Measurements from ENCODE around the gene THSD7A.

THSD7A gene

DNA sequence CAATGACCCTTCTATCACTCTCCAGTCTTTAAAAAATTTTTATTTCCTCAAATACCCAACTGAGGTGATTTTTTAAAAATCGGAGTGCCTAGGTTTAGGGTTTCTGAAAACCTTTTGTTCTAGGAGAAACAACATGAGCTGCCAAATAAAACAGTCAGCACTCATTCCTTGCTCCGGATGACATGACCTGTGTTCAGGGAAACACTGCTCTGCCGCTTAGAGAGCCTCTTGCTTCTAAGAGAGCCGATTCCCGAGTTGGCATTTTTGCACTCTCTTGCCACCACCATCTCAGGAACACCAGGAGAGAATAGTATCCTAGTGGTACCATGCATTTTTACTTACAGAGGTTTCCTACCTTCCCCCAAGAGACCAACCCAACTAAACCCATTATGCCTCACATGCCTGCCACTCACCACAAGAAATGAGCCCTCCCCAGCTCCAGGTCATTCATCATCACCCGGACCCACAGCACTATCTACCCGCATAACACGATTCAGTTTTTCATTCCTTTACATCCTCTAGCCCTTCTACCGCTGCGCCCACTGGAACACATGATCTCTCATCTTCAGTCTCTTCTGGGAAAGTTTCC, 365.4 kb downstream of the THSD7A start:
- no peak for DNase-seq (ENCODE audit: low read depth)
- TF ChIP-seq, protein P1, sequence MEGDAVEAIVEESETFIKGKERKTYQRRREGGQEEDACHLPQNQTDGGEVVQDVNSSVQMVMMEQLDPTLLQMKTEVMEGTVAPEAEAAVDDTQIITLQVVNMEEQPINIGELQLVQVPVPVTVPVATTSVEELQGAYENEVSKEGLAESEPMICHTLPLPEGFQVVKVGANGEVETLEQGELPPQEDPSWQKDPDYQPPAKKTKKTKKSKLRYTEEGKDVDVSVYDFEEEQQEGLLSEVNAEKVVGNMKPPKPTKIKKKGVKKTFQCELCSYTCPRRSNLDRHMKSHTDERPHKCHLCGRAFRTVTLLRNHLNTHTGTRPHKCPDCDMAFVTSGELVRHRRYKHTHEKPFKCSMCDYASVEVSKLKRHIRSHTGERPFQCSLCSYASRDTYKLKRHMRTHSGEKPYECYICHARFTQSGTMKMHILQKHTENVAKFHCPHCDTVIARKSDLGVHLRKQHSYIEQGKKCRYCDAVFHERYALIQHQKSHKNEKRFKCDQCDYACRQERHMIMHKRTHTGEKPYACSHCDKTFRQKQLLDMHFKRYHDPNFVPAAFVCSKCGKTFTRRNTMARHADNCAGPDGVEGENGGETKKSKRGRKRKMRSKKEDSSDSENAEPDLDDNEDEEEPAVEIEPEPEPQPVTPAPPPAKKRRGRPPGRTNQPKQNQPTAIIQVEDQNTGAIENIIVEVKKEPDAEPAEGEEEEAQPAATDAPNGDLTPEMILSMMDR (conservative IDR thresholded peaks at IDR 0.05; ENCODE audit: low read depth, low read length) = no peak
- H3K4me3 ChIP-seq (ENCODE audit: low read length) = no peak overlapping the region

DNA sequence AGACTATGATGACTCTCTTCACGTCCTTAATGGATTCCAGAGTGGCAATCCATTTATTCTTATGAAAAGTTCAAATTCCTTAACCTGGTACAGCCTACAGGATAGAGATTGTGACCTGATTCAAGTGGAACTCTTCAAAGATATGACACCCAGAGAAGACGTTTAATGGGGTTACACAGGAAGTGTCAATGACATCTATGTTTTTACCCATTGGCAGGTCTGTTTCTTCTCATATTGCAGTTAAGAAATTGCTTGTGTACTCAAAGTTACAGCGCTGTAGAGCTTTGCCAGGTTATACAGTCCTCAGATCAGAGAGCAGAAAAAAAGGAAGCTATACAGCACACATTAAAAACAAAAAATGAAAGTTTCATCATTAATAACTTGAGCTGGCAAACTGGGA, 367.4 kb downstream of the THSD7A start:
- DNase-seq (ENCODE audit: low read depth) = no peak
- no peak overlapping the region for H3K4me3 ChIP-seq (ENCODE audit: low read length)
- TF ChIP-seq, protein P1 (conservative IDR thresholded peaks at IDR 0.05; ENCODE audit: low read depth, low read length) = no peak

DNA sequence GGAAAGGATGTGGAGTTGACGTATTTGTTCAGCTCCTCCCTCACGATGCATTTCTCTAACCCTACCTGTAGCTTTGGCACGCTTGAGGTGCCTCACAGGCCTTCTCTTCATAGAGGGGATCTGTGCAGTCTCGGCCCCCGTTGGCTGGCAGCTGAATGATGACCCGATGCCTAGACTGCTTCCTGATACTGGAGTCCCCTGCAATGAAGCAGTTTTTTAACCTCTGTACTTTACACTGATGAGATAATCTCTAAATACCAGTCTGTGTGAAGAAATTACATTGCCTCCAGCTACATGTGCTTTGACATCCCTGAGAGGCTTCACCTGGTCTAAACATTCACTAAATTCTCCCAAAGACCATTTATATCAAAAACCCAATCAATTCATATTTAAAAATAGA, 370.1 kb downstream of the THSD7A start:
- TF ChIP-seq, protein P1 (conservative IDR thresholded peaks at IDR 0.05; ENCODE audit: low read depth, low read length) = no peak
- no peak for DNase-seq (ENCODE audit: low read depth)
- no peak overlapping the region for H3K4me3 ChIP-seq (ENCODE audit: low read length)

DNA sequence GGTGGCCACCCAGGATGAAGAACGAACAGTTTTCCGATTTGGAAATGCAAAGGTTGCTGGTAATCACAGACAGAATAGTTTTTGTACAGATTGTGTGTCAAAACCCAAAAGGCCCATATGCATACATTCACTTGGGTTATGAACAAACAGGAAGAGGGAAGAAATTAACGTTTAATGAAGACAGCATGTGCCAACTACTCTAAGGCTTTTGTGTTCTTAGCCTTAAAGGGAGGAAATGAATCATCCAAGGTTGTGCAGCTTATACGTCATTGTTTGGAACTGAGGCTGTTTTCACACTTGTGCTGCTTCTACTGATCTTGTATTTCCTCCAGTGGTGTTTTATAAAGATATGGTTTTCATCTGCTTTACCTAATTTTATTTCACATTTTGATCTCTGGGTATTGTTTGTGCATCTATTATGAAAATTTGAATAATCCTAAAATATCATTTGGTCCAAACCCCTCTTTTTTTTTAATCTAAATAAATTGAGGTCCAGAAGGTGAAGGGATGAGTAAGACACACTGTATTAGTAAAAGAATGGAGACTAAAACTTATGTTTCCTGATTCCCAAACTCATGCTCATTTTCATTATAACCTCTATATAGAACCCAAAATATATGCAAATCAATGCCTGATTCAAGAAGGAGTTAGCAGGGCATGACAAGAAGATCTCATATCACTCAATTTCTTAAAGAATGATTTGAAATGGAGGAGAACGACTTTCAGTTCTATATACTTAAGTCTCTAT, 373.1 kb downstream of the THSD7A start:
- peak; percentile 87 for DNase-seq (ENCODE audit: low read depth)
- TF ChIP-seq, protein P1 (conservative IDR thresholded peaks at IDR 0.05; ENCODE audit: low read depth, low read length) = no peak
- no peak overlapping the region for H3K4me3 ChIP-seq (ENCODE audit: low read length)

DNA sequence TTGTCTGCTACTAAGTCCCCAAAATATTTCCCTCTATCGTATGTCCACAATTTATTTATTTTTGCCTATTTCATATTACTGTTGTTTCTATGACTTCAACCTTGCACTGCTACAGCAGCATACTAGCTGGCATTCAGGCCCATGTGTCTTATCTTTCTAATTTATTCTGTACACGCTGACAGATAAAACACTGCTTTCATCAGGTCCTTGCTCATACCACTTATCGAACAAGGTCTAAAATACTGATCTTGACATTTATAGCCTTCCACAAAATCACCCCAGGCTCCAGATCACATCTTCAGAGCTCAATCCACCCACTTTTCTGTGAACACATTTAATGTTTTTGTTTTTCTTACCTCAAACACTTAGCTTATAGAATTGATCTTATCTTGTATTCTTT, 374.6 kb downstream of the THSD7A start:
- no peak overlapping the region for H3K4me3 ChIP-seq (ENCODE audit: low read length)
- TF ChIP-seq, protein P1 (conservative IDR thresholded peaks at IDR 0.05; ENCODE audit: low read depth, low read length) = no peak
- no peak for DNase-seq (ENCODE audit: low read depth)

DNA sequence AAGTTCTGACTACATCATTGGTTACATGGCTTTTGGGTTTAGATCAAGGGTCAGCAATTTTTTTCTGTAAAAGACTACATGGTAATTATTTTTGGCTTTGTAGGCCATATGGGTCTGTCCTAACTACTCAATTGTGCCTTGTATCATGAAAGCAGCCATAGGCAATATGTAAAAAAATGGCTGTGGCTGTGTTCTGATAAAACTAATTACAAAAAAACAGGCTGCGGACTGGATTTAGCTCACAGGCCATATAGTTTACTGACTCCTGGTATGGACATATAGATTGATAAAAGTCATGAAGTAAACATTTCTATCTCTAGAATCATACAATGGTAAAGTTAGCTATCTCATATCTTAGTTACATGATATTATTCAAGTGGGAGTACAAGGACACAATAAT, 375.4 kb downstream of the THSD7A start:
- no peak overlapping the region for H3K4me3 ChIP-seq (ENCODE audit: low read length)
- TF ChIP-seq, protein P1 (conservative IDR thresholded peaks at IDR 0.05; ENCODE audit: low read depth, low read length) = no peak
- no peak for DNase-seq (ENCODE audit: low read depth)

DNA sequence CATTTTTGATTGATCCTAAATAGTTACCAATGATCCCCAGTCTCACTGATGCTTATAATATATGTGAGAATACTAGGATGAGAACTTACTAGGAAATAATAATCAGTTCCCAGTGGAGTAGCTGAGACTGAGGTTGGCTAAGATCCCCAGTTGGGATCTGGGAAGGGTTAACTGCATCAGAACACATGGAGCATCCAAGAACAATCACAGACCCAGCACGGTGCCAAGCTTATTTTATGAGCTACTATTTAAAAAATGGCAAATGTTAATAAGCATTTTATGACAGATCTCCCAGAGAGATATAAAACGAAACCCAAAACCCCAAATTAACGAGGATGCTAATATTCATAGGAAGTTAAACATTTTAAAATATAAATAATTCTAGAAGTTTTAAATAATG, 379.5 kb downstream of the THSD7A start:
- TF ChIP-seq, protein P1 (conservative IDR thresholded peaks at IDR 0.05; ENCODE audit: low read depth, low read length) = no peak
- no peak for DNase-seq (ENCODE audit: low read depth)
- H3K4me3 ChIP-seq (ENCODE audit: low read length) = no peak overlapping the region

Measured in retinal pigment epithelial cell (primary cell).